ENCODE results near the gene RAD51B.

DNA sequence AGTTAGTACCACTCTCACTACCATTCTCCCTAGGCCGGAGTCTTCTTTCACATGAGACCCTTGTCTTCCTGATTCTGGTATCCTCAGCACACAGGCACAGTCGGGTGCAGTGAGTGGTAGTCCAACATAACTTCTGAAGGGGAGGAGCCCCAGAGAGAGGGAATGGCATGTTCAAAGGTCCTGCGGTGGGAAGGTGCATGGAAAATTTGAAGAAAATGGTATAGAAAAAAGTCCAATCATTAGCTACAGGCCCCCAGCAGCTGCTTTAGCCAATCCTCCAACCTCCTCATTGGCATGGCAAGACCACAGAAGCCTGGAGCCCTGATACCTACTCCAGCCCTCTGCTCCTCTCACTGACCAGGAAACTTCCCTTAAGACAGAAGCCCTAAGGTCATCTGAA, 876.7 kb downstream of the RAD51B start:
- TF ChIP-seq POLR2AphosphoS5 (IDR thresholded peaks at IDR 0.05; ENCODE audit: borderline replicate concordance, low read depth, low read length) (no peak), EZH2 (IDR thresholded peaks at IDR 0.05) (no peak), FOXP2 (optimal IDR thresholded peaks at IDR 0.05; ENCODE audit: control extremely low read depth, extremely low read length, insufficient read depth) (no peak)
